ENCODE results near the gene MR1. TPM values are rescaled to one million over a fixed set of nuclear protein-coding genes. Genes with fewer than 3 reads are reported as not detected.

MR1 gene
- total RNA-seq, 1 donor from 2014 or later, result 1.2 TPM

- Histone ChIP-seq H3K4me3 (ENCODE audit: insufficient read depth, low read depth, low read length) (no peak overlapping the region), H3K36me3 (ENCODE audit: insufficient read depth, low read length) (no peaks in the 10 kb centered on the region), H3K27ac (ENCODE audit: low read depth, low read length) (no peak overlapping the region), H3K27me3 (ENCODE audit: insufficient read depth, low read length) (no peaks in the 10 kb centered on the region), H3K9ac (ENCODE audit: low read length) (no peak overlapping the region), H3K79me2 (ENCODE audit: insufficient read depth, low read length) (peaks cover 90% of the 10 kb centered on the region), H3K4me2 (ENCODE audit: low read length) (no peak overlapping the region), H3K9me3 (ENCODE audit: insufficient read depth, low read depth, low read length) (no peaks in the 10 kb centered on the region), H4K20me1 (ENCODE audit: insufficient read depth, low read length) (peaks cover 77% of the 10 kb centered on the region), H3K4me1 (ENCODE audit: insufficient read depth, low read length) (peaks cover 9% of the 10 kb centered on the region), H2AFZ (ENCODE audit: low read depth, low read length) (no peak overlapping the region)
- Mint-ChIP-seq H3K27ac (ENCODE audit: unreplicated experiment) (no peak overlapping the region), H3K4me3 (ENCODE audit: unreplicated experiment) (peak overlapping the region; percentile 61), H3K9me3 (ENCODE audit: unreplicated experiment) (no peaks in the 10 kb centered on the region), H3K36me3 (ENCODE audit: low read depth, unreplicated experiment) (no peaks in the 10 kb centered on the region), H3K27me3 (ENCODE audit: low read depth, unreplicated experiment) (no peaks in the 10 kb centered on the region), H3K4me1 (ENCODE audit: low read depth, unreplicated experiment) (peaks cover 32% of the 10 kb centered on the region)
- FAIRE-seq, result no peak
- no peak for DNase-seq (ENCODE audit: low read depth)
- TF ChIP-seq EZH2 (IDR thresholded peaks at IDR 0.05; ENCODE audit: insufficient read depth, low read length) (no peak), CTCF (IDR thresholded peaks at IDR 0.05; ENCODE audit: insufficient read depth, low read depth, low read length) (no peak)
Measured at GRCh38 chr1:181011301-181012202, 22.2 kb upstream of the MR1 start.

DNA sequence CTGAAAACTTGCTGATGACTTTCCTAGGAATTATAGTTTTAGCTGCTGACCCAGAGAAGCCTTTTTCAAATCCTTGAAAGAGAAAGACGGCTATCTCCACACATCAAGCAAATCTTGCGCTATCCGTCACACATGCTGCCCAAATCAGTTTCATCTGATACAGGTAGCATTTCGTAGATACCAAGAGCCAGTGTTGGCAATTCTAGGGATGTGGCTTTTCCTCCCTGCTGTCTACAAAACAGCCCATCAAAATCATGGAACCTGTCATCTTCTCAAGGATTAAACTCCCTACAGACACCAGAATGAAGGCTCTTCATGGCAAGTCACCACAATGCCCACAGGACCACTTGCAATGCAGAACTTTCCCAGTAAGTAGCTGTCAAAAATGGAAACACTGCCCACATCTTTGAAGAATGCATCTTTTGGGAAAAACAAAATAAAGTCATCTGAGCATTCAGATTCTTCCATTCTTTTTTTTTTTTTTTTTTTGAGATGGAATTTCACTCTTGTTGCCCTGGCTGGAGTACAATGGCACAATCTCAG is 21.5 kb upstream of the MR1 start:
- TF ChIP-seq CTCF (IDR thresholded peaks at IDR 0.05; ENCODE audit: insufficient read depth, low read depth, low read length), result no peak
- no peak for TF ChIP-seq EZH2 (IDR thresholded peaks at IDR 0.05; ENCODE audit: insufficient read depth, low read length)
- Mint-ChIP-seq H3K27me3 (ENCODE audit: low read depth, unreplicated experiment) (no peaks in the 10 kb centered on the region), H3K36me3 (ENCODE audit: low read depth, unreplicated experiment) (no peaks in the 10 kb centered on the region), H3K9me3 (ENCODE audit: unreplicated experiment) (no peaks in the 10 kb centered on the region), H3K4me1 (ENCODE audit: low read depth, unreplicated experiment) (peaks cover 32% of the 10 kb centered on the region), H3K27ac (ENCODE audit: unreplicated experiment) (no peak overlapping the region), H3K4me3 (ENCODE audit: unreplicated experiment) (no peak overlapping the region)
- no peak overlapping the region for H2AFZ ChIP-seq (ENCODE audit: low read depth, low read length)
- DNase-seq (ENCODE audit: low read depth) (no peak), FAIRE-seq (no peak)
- H3K4me1 ChIP-seq (ENCODE audit: insufficient read depth, low read length), result peaks cover 9% of the 10 kb centered on the region
- H3K27me3 ChIP-seq (ENCODE audit: insufficient read depth, low read length), result no peaks in the 10 kb centered on the region
- no peaks in the 10 kb centered on the region for H3K36me3 ChIP-seq (ENCODE audit: insufficient read depth, low read length)
- H3K9me3 ChIP-seq (ENCODE audit: insufficient read depth, low read depth, low read length), result no peaks in the 10 kb centered on the region
- H3K79me2 ChIP-seq (ENCODE audit: insufficient read depth, low read length), result peaks cover 88% of the 10 kb centered on the region
- no peak overlapping the region for H3K9ac ChIP-seq (ENCODE audit: low read length)
- H3K27ac ChIP-seq (ENCODE audit: low read depth, low read length), result no peak overlapping the region
- H4K20me1 ChIP-seq (ENCODE audit: insufficient read depth, low read length), result peaks cover 77% of the 10 kb centered on the region
- H3K4me2 ChIP-seq (ENCODE audit: low read length), result no peak overlapping the region
- H3K4me3 ChIP-seq (ENCODE audit: insufficient read depth, low read depth, low read length), result no peak overlapping the region

- Mint-ChIP-seq H3K4me3 (ENCODE audit: unreplicated experiment) (no peak overlapping the region), H3K4me1 (ENCODE audit: low read depth, unreplicated experiment) (peaks cover 32% of the 10 kb centered on the region), H3K27me3 (ENCODE audit: low read depth, unreplicated experiment) (no peaks in the 10 kb centered on the region), H3K36me3 (ENCODE audit: low read depth, unreplicated experiment) (no peaks in the 10 kb centered on the region), H3K27ac (ENCODE audit: unreplicated experiment) (peak overlapping the region; percentile 47), H3K9me3 (ENCODE audit: unreplicated experiment) (no peaks in the 10 kb centered on the region)
- H3K36me3 ChIP-seq (ENCODE audit: insufficient read depth, low read length), result no peaks in the 10 kb centered on the region
- peaks cover 9% of the 10 kb centered on the region for H3K4me1 ChIP-seq (ENCODE audit: insufficient read depth, low read length)
- no peak overlapping the region for H2AFZ ChIP-seq (ENCODE audit: low read depth, low read length)
- DNase-seq (ENCODE audit: low read depth), result no peak
- no peak overlapping the region for H3K9ac ChIP-seq (ENCODE audit: low read length)
- no peaks in the 10 kb centered on the region for H3K9me3 ChIP-seq (ENCODE audit: insufficient read depth, low read depth, low read length)
- no peak overlapping the region for H3K27ac ChIP-seq (ENCODE audit: low read depth, low read length)
- no peak overlapping the region for H3K4me2 ChIP-seq (ENCODE audit: low read length)
- no peak for FAIRE-seq
- H4K20me1 ChIP-seq (ENCODE audit: insufficient read depth, low read length), result peaks cover 84% of the 10 kb centered on the region
- H3K79me2 ChIP-seq (ENCODE audit: insufficient read depth, low read length), result peaks cover 88% of the 10 kb centered on the region
- no peak overlapping the region for H3K4me3 ChIP-seq (ENCODE audit: insufficient read depth, low read depth, low read length)
- TF ChIP-seq EZH2 (IDR thresholded peaks at IDR 0.05; ENCODE audit: insufficient read depth, low read length) (no peak), CTCF (IDR thresholded peaks at IDR 0.05; ENCODE audit: insufficient read depth, low read depth, low read length) (no peak)
- no peaks in the 10 kb centered on the region for H3K27me3 ChIP-seq (ENCODE audit: insufficient read depth, low read length)
Measured at GRCh38 chr1:181013144-181013543, 20.6 kb upstream of the MR1 start.
